Right hindlimb (tissue), 1 donor: Measurements from ENCODE around the gene CACNG5.
A peak's percentile ranks its signal among the peaks of the same experiment; 100 is the strongest.
"Not testable (repeated sequence)": the region's sequence is repeated elsewhere in the genome, so short reads cannot be mapped to it uniquely, and the experiment has no call there.

ENCODE experiments used
- DNase-seq: peaks from one replicate; pipeline ENCODE4 v3.0.0-alpha.2; 2018

Gene CACNG5

GRCh38 chr17:66855204-66855603 is 20.3 kb downstream of the CACNG5 start:
- no peak for DNase-seq

GRCh38 chr17:66858226-66859083 is 23.5 kb downstream of the CACNG5 start:
- DNase-seq, result no peak

- DNase-seq, result no peak
Measured at GRCh38 chr17:66859353-66859752, 24.4 kb downstream of the CACNG5 start.

- no peak for DNase-seq
Measured at GRCh38 chr17:66860204-66860603, 25.3 kb downstream of the CACNG5 start.

GRCh38 chr17:66863820-66864219 is 28.9 kb downstream of the CACNG5 start:
- DNase-seq, result no peak

GRCh38 chr17:66865151-66865550 is 30.2 kb downstream of the CACNG5 start:
- DNase-seq, result no peak

GRCh38 chr17:66873962-66874361 is 39.0 kb downstream of the CACNG5 start:
- DNase-seq, result no peak

GRCh38 chr17:66884931-66885330 is 50.0 kb downstream of the CACNG5 start:
- DNase-seq, result no peak

GRCh38 chr17:66885417-66885816 is 50.5 kb downstream of the CACNG5 start:
- DNase-seq, result no peak

GRCh38 chr17:66889480-66890230 is 54.7 kb downstream of the CACNG5 start:
- no peak for DNase-seq

GRCh38 chr17:66892246-66892645 is 57.3 kb downstream of the CACNG5 start:
- no peak for DNase-seq

- DNase-seq, result no peak
Measured at GRCh38 chr17:66893382-66893781, 58.5 kb downstream of the CACNG5 start.

GRCh38 chr17:66893863-66894262 is 58.9 kb downstream of the CACNG5 start:
- DNase-seq, result no peak

- no peak for DNase-seq
Measured at GRCh38 chr17:66897141-66897540, 62.2 kb downstream of the CACNG5 start.

- DNase-seq, result no peak
Measured at GRCh38 chr17:66898536-66898935, 63.6 kb downstream of the CACNG5 start.

- no peak for DNase-seq
Measured at GRCh38 chr17:66900126-66901010, 65.5 kb downstream of the CACNG5 start.

GRCh38 chr17:66903296-66903695 is 68.4 kb downstream of the CACNG5 start:
- not testable (repeated sequence) for DNase-seq

GRCh38 chr17:66903781-66904180 is 68.9 kb downstream of the CACNG5 start:
- no peak for DNase-seq

- peak; percentile 51 for DNase-seq
Measured at GRCh38 chr17:66904760-66905624, 70.1 kb downstream of the CACNG5 start.

- DNase-seq, result peak; percentile 72
Measured at GRCh38 chr17:66906321-66907278, 71.7 kb downstream of the CACNG5 start.
